Measurements from ENCODE around the gene PDLIM1. TPM values are rescaled to one million over a fixed set of nuclear protein-coding genes. Genes with fewer than 3 reads are reported as not detected.

Gene PDLIM1
- total and polyA plus RNA-seq, 10 of the 15 experiments (the other 5 are each of a cell fraction or from before 2014, with no cell fraction given) = 95.7 to 714 (median 309) TPM

- TF ChIP-seq NR2C2 (IDR thresholded peaks at IDR 0.05; ENCODE audit: borderline replicate concordance, control insufficient read depth, insufficient read length, low read depth) = no peak
- no peak for TF ChIP-seq ZNF622 (IDR thresholded peaks at IDR 0.05)
- no peak for TF ChIP-seq ZNF384 (IDR thresholded peaks at IDR 0.05; ENCODE audit: borderline replicate concordance, low read depth, low read length)
- TF ChIP-seq BCL3 (IDR thresholded peaks at IDR 0.05; ENCODE audit: borderline replicate concordance, insufficient read depth, low read depth, low read length, poor library complexity, severe bottlenecking) = peak; percentile 79
- peak; percentile 89 for TF ChIP-seq SMAD1 (IDR thresholded peaks at IDR 0.05; ENCODE audit: low read depth, partially characterized antibody)
- TF ChIP-seq SMARCA5 (IDR thresholded peaks at IDR 0.05) = 0 out of 2 replicates have a peak, but pooled peaks have one; percentile 23
- peak; percentile 96 to 97 for TF ChIP-seq BHLHE40 (IDR thresholded peaks at IDR 0.05; ENCODE audit: borderline replicate concordance in 1 of 2, low read depth in 2 of 2, low read length in 1 of 2)
- peak; percentile 22 for TF ChIP-seq E2F8 (IDR thresholded peaks at IDR 0.05; ENCODE audit: low read depth, partially characterized antibody)
- TF ChIP-seq KLF5 (IDR thresholded peaks at IDR 0.05; ENCODE audit: partially characterized antibody) = peak; percentile 87
- no peak for TF ChIP-seq HDAC6 (IDR thresholded peaks at IDR 0.05; ENCODE audit: unreplicated experiment)
- no peak for TF ChIP-seq ZZZ3 (IDR thresholded peaks at IDR 0.05; ENCODE audit: control insufficient read depth, insufficient read length, low read depth)
- TF ChIP-seq ESRRA (IDR thresholded peaks at IDR 0.05; ENCODE audit: low read length) = 0 out of 2 replicates have a peak, but pooled peaks have one; percentile 14
- TF ChIP-seq RUNX3 (IDR thresholded peaks at IDR 0.05; ENCODE audit: low read length) = no peak
- TF ChIP-seq RAD51 (IDR thresholded peaks at IDR 0.05) = 0 out of 2 replicates have a peak, but pooled peaks have one; percentile 19
- peak; percentile 79; the same call in 1 of the 2 replicates for TF ChIP-seq WRNIP1 (IDR thresholded peaks at IDR 0.05; ENCODE audit: borderline replicate concordance, low read depth, low read length)
- TF ChIP-seq SIN3A (IDR thresholded peaks at IDR 0.05; ENCODE audit: low read depth, low read length) = no peak; the same call in 1 of the 2 replicates
- no peak for TF ChIP-seq E4F1 (IDR thresholded peaks at IDR 0.05; ENCODE audit: borderline replicate concordance, partially characterized antibody)
- peak in 1 of 2 experiments; percentile 50; a peak in 1 of 4 replicates for TF ChIP-seq SRF (IDR thresholded peaks at IDR 0.05; ENCODE audit: low read depth in 2 of 2, low read length in 2 of 2)
- no peak for TF ChIP-seq YBX1 (IDR thresholded peaks at IDR 0.05)
- TF ChIP-seq SREBF2 (IDR thresholded peaks at IDR 0.05; ENCODE audit: low read length) = no peak
- no peak for TF ChIP-seq SMC3 (IDR thresholded peaks at IDR 0.05; ENCODE audit: borderline replicate concordance, low read length)
- peak; percentile 59; the same call in 1 of the 2 replicates for TF ChIP-seq ZBED1 (IDR thresholded peaks at IDR 0.05; ENCODE audit: borderline replicate concordance)
Measured at GRCh38 chr10:95295031-95295755, 4.4 kb upstream of the PDLIM1 start (continued).

Data from GM12878 (cell line).